Small intestine (tissue), 16 donors: Measurements from ENCODE around the gene LHFPL2. TPM values are rescaled to one million over a fixed set of nuclear protein-coding genes. Genes with fewer than 3 reads are reported as not detected.
"Not testable (repeated sequence)": the region's sequence is repeated elsewhere in the genome, so short reads cannot be mapped to it uniquely, and the experiment has no call there.

Experiments
- DNase-seq, 2 donors: peaks; one replicate each; pipeline versions ENCODE4 v3.0.0 to v3.0.0-alpha.2; 2013
- FAIRE-seq: peaks from 2 replicates; lab custom pipeline; 2012; peaks lifted over from hg19 to GRCh38; lab: Jason Lieb, UNC
- H3K27ac ChIP-seq, 3 donors: one replicate each; pipeline ENCODE4 v1.5.1; 2013; ENCODE audit warnings: low read length in 2 of 3, mild to moderate bottlenecking in 2 of 3, control low read depth in 1 of 3, inconsistent platforms in 1 of 3, low read depth in 1 of 3, moderate library complexity in 1 of 3
- H3K27me3 ChIP-seq, 3 donors: one replicate each; pipeline ENCODE4 v1.6.1; 2013; ENCODE audit warnings: low read length in 3 of 3, inconsistent platforms in 1 of 3; ENCODE audit not compliant: control insufficient read depth in 3 of 3, insufficient read depth in 3 of 3
- H3K36me3 ChIP-seq, 3 donors: one replicate each; pipeline ENCODE4 v1.6.1; 2013; ENCODE audit warnings: low read length in 3 of 3, inconsistent platforms in 1 of 3, low read depth in 1 of 3, mild to moderate bottlenecking in 1 of 3, moderate library complexity in 1 of 3; ENCODE audit not compliant: control insufficient read depth in 3 of 3, insufficient read depth in 2 of 3
- H3K4me1 ChIP-seq, 3 donors: one replicate each; pipeline ENCODE4 v1.6.1; 2013; ENCODE audit warnings: low read length in 2 of 3, inconsistent platforms in 1 of 3, low read depth in 1 of 3, mild to moderate bottlenecking in 1 of 3, moderate library complexity in 1 of 3; ENCODE audit not compliant: control insufficient read depth in 3 of 3, insufficient read depth in 2 of 3
- H3K4me3 ChIP-seq, 3 donors: one replicate each; pipeline ENCODE4 v1.5.1; 2013; ENCODE audit warnings: low read length in 3 of 3, control low read depth in 1 of 3, inconsistent platforms in 1 of 3, low read depth in 1 of 3, mild to moderate bottlenecking in 1 of 3, moderate library complexity in 1 of 3
- H3K9me3 ChIP-seq, 2 donors: one replicate each; pipeline ENCODE4 v1.6.1; 2013; ENCODE audit warnings: low read depth in 1 of 2, low read length in 1 of 2; ENCODE audit not compliant: control insufficient read depth in 2 of 2, insufficient read depth in 1 of 2
- WGBS, 3 donors: extraction: QIAGEN DNeasy Blood & Tissue Kit; methylation state at CpG; one replicate each; pipeline ENCODE4 v1.1.7; 2013; 5-methylcytosine and 5-hydroxymethylcytosine counted together
- long read RNA-seq, 10 donors: transcript quantifications; one replicate each; lab custom pipeline, GENCODE V29; 2026
- polyA plus RNA-seq, 4 donors: library from polyadenylated mRNA; stranded (reverse) in 3 of 4; unstranded in 1 of 4; fragments of 200-250 nt in 3 of 4; fragments of 120-200 nt in 1 of 4; gene quantifications; one replicate each; pipeline versions ENCODE4 v1.2.1 to v1.2.3, GENCODE V29; 2013
- donor health status: healthy with polysubstance abuse.
- donor health status: control.
- donor health status: control.
- donor health status: Bipolar disorder and iron deficiency.
- donor health status: healthy.

Gene LHFPL2
- polyA plus RNA-seq = 10 to 100 TPM in 3 of 4 donors, 1 to 10 TPM in 1; 8.9 to 38.3 (median 13.0) TPM
- long read RNA-seq, donor 1, full-length matches to known transcripts = 8 of 14 reads
- long read RNA-seq, donor 1, partial matches to known transcripts = 6 of 14 reads
- long read RNA-seq, donor 1, other reads (novel, unspliced or antisense) = 0 of 14 reads
- long read RNA-seq, donor 2, full-length matches to known transcripts = 4 of 4 reads
- long read RNA-seq, donor 2, partial matches to known transcripts = 0 of 4 reads
- long read RNA-seq, donor 2, other reads (novel, unspliced or antisense) = 0 of 4 reads
- long read RNA-seq, donor 3, full-length matches to known transcripts = 2 of 2 reads
- long read RNA-seq, donor 3, partial matches to known transcripts = 0 of 2 reads
- long read RNA-seq, donor 3, other reads (novel, unspliced or antisense) = 0 of 2 reads
- long read RNA-seq, donor 4, full-length matches to known transcripts = 1 of 1 reads
- long read RNA-seq, donor 4, partial matches to known transcripts = 0 of 1 reads
- long read RNA-seq, donor 4, other reads (novel, unspliced or antisense) = 0 of 1 reads
- long read RNA-seq, donor 5, partial matches to known transcripts = 0 of 1 reads
- long read RNA-seq, donor 5, other reads (novel, unspliced or antisense) = 0 of 1 reads
- long read RNA-seq, donor 6, full-length matches to known transcripts = 2 of 2 reads
- long read RNA-seq, donor 6, partial matches to known transcripts = 0 of 2 reads
- long read RNA-seq, donor 6, other reads (novel, unspliced or antisense) = 0 of 2 reads
- long read RNA-seq, donor 7, full-length matches to known transcripts = 7 of 7 reads
- long read RNA-seq, donor 7, partial matches to known transcripts = 0 of 7 reads
- long read RNA-seq, donor 7, other reads (novel, unspliced or antisense) = 0 of 7 reads
- long read RNA-seq, donor 8, full-length matches to known transcripts = 1 of 1 reads
- long read RNA-seq, donor 8, partial matches to known transcripts = 0 of 1 reads
- long read RNA-seq, donor 8, other reads (novel, unspliced or antisense) = 0 of 1 reads
- long read RNA-seq, donor 9 = 0 reads
- long read RNA-seq, donor 10, full-length matches to known transcripts = 8 of 8 reads
- long read RNA-seq, donor 10, partial matches to known transcripts = 0 of 8 reads
- long read RNA-seq, donor 10, other reads (novel, unspliced or antisense) = 0 of 8 reads

- peak within 1 kb of the TSS; percentile 53 to 92 (median 84) for H3K4me3 ChIP-seq
- H3K27ac ChIP-seq = peak within 1 kb of the TSS; percentile 92 to 95 (median 93)
- 0 to 1% (median 0%) methylated on average over 49 to 112 of the region's 112 CpGs for WGBS, 3 donors
- DNase-seq (peak; percentile 67 to 89), FAIRE-seq (no peak)
- H3K4me1 ChIP-seq = peaks cover 0 to 20% (median 2%) of the 10 kb centered on the region in 3 donors
- H3K27me3 ChIP-seq = no peaks in the 10 kb centered on the region
- no peaks in the 10 kb centered on the region for H3K9me3 ChIP-seq
- peaks cover 0 to 11% (median 0%) of the 10 kb centered on the region in 3 donors for H3K36me3 ChIP-seq
Observed at GRCh38 chr5:78648359-78649210, at the start of gene LHFPL2. TSS of gene LHFPL2 (minus strand) at chr5:78648772. CDS start at chr5:78510213, 138,559 bp downstream.

GRCh38 chr5:78696637-78697036 is 48.1 kb upstream of the LHFPL2 start:
- no peak overlapping the region for H3K4me3 ChIP-seq
- H3K9me3 ChIP-seq = peaks cover 0 to 10% of the 10 kb centered on the region in 2 donors
- H3K4me1 ChIP-seq = peaks cover 0 to 7% (median 4%) of the 10 kb centered on the region in 3 donors
- no peaks in the 10 kb centered on the region for H3K36me3 ChIP-seq
- peak in 1 of 2 donors; percentile 44 for DNase-seq
- H3K27me3 ChIP-seq = no peaks in the 10 kb centered on the region
- no peak for FAIRE-seq
- peak overlapping the region in 1 of 3 donors; percentile 32 for H3K27ac ChIP-seq

DNA sequence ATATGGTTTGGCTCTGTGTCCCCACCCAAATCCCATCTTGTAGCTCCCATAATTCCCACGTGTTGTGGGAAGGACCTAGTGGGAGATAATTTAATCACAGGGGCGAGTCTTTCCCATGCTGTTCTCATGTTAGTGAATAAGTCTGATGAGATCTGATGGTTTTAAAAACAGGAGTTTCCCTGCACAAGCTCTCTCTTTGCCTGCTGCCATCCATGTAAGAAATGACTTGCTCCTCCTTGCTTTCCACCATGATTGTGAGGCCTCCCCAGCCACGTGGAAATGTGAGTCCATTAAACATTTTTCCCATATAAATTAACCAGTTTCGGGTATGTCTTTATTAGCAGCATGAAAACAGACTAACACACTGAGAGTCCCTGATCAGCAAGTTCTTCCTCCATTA is 47.5 kb upstream of the LHFPL2 start:
- not testable (repeated sequence) for H3K9me3 ChIP-seq, FAIRE-seq, DNase-seq, H3K4me3 ChIP-seq, H3K27me3 ChIP-seq, H3K36me3 ChIP-seq, H3K27ac ChIP-seq
- WGBS, 3 donors = 77 to 86% (median 81%) methylated on average over 4 of the region's 4 CpGs
- H3K4me1 ChIP-seq = peaks cover 0 to 11% (median 4%) of the 10 kb centered on the region in 3 donors

DNA sequence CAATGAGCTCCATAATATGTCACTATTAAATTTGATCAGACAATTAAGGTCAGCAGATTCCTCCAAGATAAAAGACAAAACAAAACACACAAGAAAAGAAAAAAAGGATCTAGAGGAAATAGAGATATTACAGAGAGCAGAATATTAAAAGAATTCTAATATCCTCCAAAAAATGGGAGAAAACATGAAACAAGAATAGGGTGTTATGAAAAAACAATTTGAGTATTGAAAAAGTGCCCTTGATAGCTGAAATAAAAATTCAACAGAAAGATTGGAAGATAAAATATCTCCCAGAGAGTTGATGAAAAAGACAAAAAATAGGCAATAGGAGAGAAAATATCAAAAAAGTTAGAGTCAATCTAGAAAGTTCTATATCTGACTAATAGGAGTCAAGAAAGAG is 44.8 kb upstream of the LHFPL2 start:
- FAIRE-seq (no peak), DNase-seq (no peak)
- Histone ChIP-seq H3K4me3 (no peak overlapping the region), H3K9me3 (peaks cover 0 to 10% of the 10 kb centered on the region in 2 donors), H3K27me3 (no peaks in the 10 kb centered on the region), H3K27ac (no peak overlapping the region), H3K4me1 (peaks cover 0 to 11% (median 0%) of the 10 kb centered on the region in 3 donors), H3K36me3 (no peaks in the 10 kb centered on the region)

DNA sequence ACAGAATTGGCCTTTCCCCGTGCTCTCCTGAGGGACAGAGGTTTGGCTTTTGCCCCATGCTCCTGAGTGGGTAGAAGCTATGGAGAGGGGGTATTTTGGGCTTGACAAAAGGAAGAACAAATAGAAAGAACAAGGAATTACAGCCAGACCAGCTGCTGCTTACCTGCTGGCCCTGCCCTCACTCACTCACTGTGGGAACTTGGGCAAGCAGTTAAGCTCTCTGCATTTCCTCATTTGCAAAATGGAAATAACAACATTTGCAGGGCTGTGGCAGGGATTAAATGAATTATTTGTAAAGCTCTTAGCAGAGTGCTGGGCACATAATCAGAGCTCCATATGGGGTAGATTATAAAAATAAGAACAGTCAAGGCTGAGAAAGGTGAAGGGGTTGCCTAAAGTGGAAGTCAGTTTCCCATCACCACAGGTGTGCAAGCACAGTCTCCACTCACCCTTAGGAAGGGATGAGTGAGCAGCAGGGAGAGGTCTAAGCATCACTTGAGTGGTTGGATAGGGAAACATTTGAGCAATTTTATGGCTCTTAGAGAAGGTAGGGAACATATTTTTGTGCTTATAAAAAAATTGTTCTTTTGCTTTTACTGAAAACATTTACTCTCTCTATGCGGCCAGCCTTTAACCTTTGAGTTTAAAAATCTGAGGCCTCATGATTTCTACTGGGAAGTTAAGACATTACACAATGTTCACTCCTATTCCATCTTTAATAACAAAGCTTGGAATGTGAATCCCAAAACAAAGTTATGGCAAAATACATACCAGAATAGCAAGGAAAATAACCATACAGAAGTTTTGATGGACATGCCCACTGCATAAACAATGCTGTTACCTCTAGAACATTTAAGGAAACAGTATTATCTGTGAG is 42.8 kb upstream of the LHFPL2 start:
- Histone ChIP-seq H3K27ac (no peak overlapping the region), H3K4me1 (peaks cover 0 to 11% (median 0%) of the 10 kb centered on the region in 3 donors), H3K4me3 (no peak overlapping the region), H3K27me3 (no peaks in the 10 kb centered on the region), H3K9me3 (peaks cover 0 to 10% of the 10 kb centered on the region in 2 donors), H3K36me3 (no peaks in the 10 kb centered on the region)
- FAIRE-seq (no peak), DNase-seq (peak in 1 of 2 donors; percentile 29)
- 60 to 83% (median 72%) methylated on average over 2 of the region's 2 CpGs for WGBS, 3 donors

DNA sequence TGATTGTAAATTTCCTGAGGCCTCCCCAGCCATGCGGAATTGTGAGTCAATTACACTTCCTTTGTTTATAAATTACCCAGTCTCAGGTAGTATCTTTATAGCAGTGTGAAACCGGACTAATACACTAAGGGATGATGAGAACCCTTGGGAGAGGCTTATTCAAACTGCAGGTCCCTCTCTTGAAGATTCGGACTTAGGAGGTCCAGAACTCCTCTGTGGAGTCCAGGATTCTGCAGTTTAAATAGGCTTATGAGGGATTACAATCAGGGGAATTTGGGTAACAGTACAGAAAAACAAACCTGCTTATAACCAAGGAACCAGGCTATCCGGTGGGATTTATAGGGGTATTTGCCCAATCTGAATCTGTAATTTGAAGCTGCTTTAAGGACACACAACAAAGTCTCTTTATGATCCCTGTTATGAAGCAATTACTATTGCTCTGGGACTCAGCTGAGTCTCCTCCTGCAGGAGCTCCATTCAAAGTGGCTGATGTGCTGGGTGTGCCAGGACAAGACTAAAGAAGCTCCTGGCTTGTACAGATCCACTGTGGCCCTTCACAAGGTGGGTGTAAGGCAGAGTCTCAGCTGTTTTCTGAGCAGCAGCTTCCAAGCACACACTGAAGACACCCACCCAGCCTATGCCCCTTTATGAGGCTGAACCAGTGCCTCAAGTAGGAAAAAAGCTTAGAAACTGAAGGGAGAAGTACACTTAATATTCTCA is 41.8 kb upstream of the LHFPL2 start:
- Histone ChIP-seq H3K4me1 (peaks cover 0 to 11% (median 0%) of the 10 kb centered on the region in 3 donors), H3K27me3 (no peaks in the 10 kb centered on the region), H3K9me3 (peaks cover 0 to 6% of the 10 kb centered on the region in 2 donors), H3K36me3 (no peaks in the 10 kb centered on the region), H3K27ac (no peak overlapping the region), H3K4me3 (no peak overlapping the region)
- FAIRE-seq (no peak), DNase-seq (no peak)
- WGBS, 3 donors = 61 to 64% (median 62%) methylated on average over 4 of the region's 4 CpGs
